Esophagus (tissue), 2 donors: ENCODE measurements around the gene PROX2. TPM values are rescaled to one million over a fixed set of nuclear protein-coding genes. Genes with fewer than 3 reads are reported as not detected.

ENCODE experiments used
- H3K27ac ChIP-seq, 2 donors: one replicate each; pipeline ENCODE4 v1.5.1; 2013; ENCODE audit warnings: low read depth in 2 of 2, mild to moderate bottlenecking in 2 of 2, inconsistent platforms in 1 of 2, low read length in 1 of 2, moderate library complexity in 1 of 2
- H3K27me3 ChIP-seq, 2 donors: one replicate each; pipeline ENCODE4 v1.6.1; 2013; ENCODE audit warnings: low read length in 2 of 2, control low read depth in 1 of 2, mild to moderate bottlenecking in 1 of 2; ENCODE audit not compliant: insufficient read depth in 2 of 2, control insufficient read depth in 1 of 2
- H3K36me3 ChIP-seq, 2 donors: one replicate each; pipeline ENCODE4 v1.6.1; 2013; ENCODE audit warnings: low read length in 1 of 2; ENCODE audit not compliant: control insufficient read depth in 2 of 2, insufficient read depth in 2 of 2
- H3K4me1 ChIP-seq, 2 donors: one replicate each; pipeline ENCODE4 v1.6.1; 2013; ENCODE audit warnings: low read length in 1 of 2; ENCODE audit not compliant: control insufficient read depth in 2 of 2, insufficient read depth in 2 of 2
- H3K4me3 ChIP-seq, 2 donors: one replicate each; pipeline ENCODE4 v1.5.1; 2013; ENCODE audit warnings: low read length in 2 of 2, mild to moderate bottlenecking in 2 of 2, low read depth in 1 of 2, moderate library complexity in 1 of 2
- H3K9me3 ChIP-seq, 2 donors: one replicate each; pipeline ENCODE4 v1.6.1; 2013; ENCODE audit warnings: mild to moderate bottlenecking in 2 of 2, low read depth in 1 of 2, low read length in 1 of 2, moderate library complexity in 1 of 2; ENCODE audit not compliant: control insufficient read depth in 2 of 2, insufficient read depth in 1 of 2
- WGBS, 2 donors: extraction: QIAGEN DNeasy Blood & Tissue Kit; methylation state at CpG; one replicate each; pipeline ENCODE4 v1.1.7; 2013; 5-methylcytosine and 5-hydroxymethylcytosine counted together
- polyA plus RNA-seq, 2 donors: library from polyadenylated mRNA; stranded (reverse); fragments of 200-250 nt; gene quantifications; one replicate each; pipeline ENCODE4 v1.2.3, GENCODE V29; 2013
- donor health status: healthy with polysubstance abuse.
- donor health status: Bipolar disorder and iron deficiency.

PROX2 gene
- polyA plus RNA-seq, 2 donors: not detected

DNA sequence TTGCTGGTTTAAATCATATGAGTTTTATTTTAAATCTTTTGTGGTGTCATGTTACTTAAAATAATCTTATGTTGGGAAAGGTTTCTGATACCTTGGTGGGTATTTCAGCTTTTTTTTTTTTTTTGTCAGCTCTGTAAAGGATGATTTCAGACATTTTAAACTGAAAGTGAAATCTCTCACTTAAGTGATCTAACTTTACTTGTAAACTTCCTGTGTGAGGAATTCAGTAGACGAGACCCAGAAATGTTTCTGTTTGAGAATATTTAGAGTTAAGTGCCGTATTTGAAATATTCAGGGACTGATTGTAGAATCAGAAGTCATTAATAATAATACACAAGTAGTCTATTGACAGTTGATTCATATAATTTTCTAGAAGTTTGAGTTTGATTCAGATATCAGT lies 37.8 kb downstream of the PROX2 start:
- H3K4me3 ChIP-seq: no peak overlapping the region
- H3K27me3 ChIP-seq: no peaks in the 10 kb centered on the region
- H3K36me3 ChIP-seq: no peaks in the 10 kb centered on the region
- H3K9me3 ChIP-seq: no peaks in the 10 kb centered on the region
- H3K4me1 ChIP-seq: no peaks in the 10 kb centered on the region
- WGBS, 2 donors: 58 to 69% methylated on average over 2 of the region's 2 CpGs
- no peak overlapping the region for H3K27ac ChIP-seq

DNA sequence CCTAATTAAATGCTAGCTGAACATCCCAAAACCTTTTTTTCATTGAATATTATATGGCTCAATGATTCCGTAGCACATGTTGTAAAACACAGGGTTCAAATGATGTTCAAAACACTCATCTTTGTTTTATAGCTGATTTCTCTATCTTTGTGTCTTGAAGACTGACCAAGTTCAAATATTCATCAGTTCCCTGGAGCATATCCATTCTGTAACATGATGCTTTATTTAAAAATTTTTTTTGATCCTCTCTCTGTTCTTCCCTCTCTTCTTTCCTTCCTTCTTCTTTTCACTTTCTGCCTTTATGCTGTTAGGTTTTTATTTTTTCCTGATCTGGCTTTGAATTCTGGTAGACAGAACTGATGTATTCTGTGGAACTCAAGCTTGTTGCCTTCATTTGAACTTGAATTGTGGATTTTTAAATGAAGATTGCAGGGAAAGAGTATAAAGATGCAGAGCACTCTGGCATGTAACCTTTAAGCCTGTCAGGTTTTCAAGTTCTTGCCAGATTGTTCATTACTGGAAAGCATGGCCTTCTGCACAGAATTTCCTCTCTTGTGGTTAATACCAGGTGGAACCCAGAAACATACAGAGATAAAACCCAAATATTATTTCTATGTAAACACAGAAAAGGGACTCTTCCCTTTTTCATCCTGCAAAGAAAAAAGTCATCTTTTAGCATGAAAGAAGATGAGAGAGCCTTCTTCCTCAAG lies 39.5 kb downstream of the PROX2 start:
- Histone ChIP-seq H3K27ac (no peak overlapping the region), H3K27me3 (no peaks in the 10 kb centered on the region), H3K4me1 (no peaks in the 10 kb centered on the region), H3K36me3 (no peaks in the 10 kb centered on the region), H3K9me3 (no peaks in the 10 kb centered on the region), H3K4me3 (no peak overlapping the region)
- WGBS, 2 donors: 74 to 84% methylated on average over 1 of the region's 1 CpG

DNA sequence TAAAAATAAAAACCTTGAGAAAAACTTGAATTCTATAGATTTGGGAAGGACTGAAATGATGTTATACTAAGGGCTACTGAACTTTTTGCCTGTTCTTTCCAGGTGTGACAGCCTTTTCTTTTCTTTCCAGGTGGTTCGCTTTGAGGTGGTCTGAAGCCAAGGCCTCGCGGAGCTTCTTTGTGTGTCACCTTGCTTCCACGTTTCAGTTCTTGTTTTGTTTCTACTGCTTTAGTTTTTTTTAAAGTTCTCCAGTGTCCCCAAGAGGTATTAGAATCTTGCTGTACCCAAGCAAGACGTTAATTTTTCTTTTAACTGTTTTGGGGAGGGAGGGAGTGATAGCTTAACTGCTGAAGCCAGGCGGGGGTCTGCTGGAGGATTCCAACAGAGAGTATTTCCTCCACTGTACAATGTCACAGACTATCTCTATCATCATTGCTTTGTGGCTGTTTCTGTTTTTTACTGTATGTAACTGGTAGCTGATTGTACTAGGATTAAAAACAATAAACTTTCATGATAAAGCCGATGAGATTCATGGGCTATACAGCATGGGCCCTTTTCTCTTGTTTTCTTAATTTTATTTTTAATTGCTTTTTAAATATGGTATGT lies 40.2 kb downstream of the PROX2 start:
- H3K4me1 ChIP-seq: no peaks in the 10 kb centered on the region
- 75 to 79% methylated on average over 7 of the region's 7 CpGs for WGBS, 2 donors

DNA sequence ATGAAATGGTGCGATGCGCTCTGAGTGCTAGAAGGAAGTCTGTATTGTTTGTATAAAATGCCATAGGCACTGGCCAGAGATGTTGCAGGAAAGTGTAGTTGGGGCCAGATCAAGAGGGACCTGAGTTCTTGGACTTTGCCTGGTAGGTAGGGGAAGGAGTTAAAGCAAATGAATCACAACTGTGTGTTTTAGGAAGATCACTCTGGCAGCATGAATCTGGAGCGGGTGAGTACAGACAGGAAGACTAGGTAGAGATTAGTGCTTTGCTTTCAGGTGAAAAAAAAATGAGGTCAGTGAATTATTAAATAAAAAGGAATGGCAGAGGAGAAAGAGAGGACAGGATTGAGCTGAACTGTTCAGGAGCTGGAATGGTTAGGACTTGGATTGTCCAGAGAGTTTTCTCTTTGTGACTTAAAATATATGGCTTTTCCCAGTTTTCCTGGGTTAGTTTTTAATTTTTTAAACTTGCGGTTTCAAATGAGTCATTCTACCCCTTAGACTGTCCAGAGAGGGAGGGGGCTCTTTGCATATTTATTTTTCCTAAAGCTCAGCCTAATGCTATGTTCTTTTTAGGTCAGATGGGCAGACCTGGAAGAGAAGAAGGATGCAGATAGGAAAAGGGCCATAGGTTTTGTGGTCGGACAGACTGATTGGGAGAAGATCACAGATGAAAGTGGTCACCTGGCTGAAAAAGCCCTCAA lies 41.1 kb downstream of the PROX2 start:
- no peaks in the 10 kb centered on the region for H3K27me3 ChIP-seq
- no peak overlapping the region for H3K4me3 ChIP-seq
- no peak overlapping the region for H3K27ac ChIP-seq
- H3K36me3 ChIP-seq: peaks cover 3 to 5% of the 10 kb centered on the region in 2 donors
- WGBS, 2 donors: 76 to 88% methylated on average over 5 of the region's 5 CpGs
- no peaks in the 10 kb centered on the region for H3K9me3 ChIP-seq
- no peaks in the 10 kb centered on the region for H3K4me1 ChIP-seq

More for the DNA sequence above, 40.2 kb downstream of the PROX2 start:
- H3K4me3 ChIP-seq: no peak overlapping the region
- H3K9me3 ChIP-seq: no peaks in the 10 kb centered on the region
- H3K36me3 ChIP-seq: peaks cover under 1 to 3% of the 10 kb centered on the region in 2 donors
- H3K27ac ChIP-seq: no peak overlapping the region
- H3K27me3 ChIP-seq: no peaks in the 10 kb centered on the region

DNA sequence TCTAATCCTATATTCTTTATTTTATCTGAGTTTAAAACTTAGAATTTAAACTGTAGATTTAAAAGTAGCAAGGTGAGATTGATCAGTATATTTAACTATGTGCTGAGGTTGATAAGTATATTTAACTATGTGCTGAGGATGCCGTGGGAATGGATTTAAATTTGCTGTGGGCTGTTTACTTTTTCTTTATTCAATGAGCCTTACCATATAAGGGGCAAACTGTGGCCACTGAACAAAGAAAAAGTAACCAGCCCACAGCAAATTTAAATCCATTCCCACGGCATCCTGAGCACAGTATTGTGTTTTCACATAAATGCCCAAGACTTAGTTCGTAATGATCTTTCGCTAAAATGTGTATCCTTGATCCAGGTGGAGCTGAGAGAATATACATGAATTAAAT lies 43.1 kb downstream of the PROX2 start:
- no peak overlapping the region for H3K4me3 ChIP-seq
- H3K36me3 ChIP-seq: peaks cover 5 to 8% of the 10 kb centered on the region in 2 donors
- no peak overlapping the region for H3K27ac ChIP-seq
- no peaks in the 10 kb centered on the region for H3K9me3 ChIP-seq
- no peaks in the 10 kb centered on the region for H3K4me1 ChIP-seq
- H3K27me3 ChIP-seq: no peaks in the 10 kb centered on the region
- 89 to 90% methylated on average over 4 of the region's 4 CpGs for WGBS, 2 donors

DNA sequence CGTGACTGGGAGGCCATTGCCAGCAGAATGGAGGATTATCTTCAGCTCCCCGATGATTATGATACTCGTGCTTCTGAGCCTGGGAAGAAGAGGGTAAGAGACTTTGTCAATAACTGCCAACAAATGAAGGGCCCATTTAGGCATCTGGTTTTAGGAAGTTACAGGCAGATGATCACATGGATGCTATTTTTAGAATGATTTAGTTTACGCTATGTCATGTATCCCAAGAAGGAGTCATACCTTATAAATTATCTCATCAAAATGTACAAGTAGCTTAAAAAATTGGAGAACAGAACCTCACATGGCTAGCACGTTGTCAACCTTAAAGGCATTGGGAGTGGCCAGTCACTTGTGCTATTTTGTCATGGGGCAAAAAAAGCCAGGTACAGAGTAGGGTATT lies 46.7 kb downstream of the PROX2 start:
- Histone ChIP-seq H3K4me3 (no peak overlapping the region), H3K27me3 (no peaks in the 10 kb centered on the region), H3K9me3 (no peaks in the 10 kb centered on the region), H3K27ac (no peak overlapping the region), H3K4me1 (no peaks in the 10 kb centered on the region), H3K36me3 (peaks cover 5 to 8% of the 10 kb centered on the region in 2 donors)
- WGBS, 2 donors: 88 to 89% methylated on average over 5 of the region's 5 CpGs

DNA sequence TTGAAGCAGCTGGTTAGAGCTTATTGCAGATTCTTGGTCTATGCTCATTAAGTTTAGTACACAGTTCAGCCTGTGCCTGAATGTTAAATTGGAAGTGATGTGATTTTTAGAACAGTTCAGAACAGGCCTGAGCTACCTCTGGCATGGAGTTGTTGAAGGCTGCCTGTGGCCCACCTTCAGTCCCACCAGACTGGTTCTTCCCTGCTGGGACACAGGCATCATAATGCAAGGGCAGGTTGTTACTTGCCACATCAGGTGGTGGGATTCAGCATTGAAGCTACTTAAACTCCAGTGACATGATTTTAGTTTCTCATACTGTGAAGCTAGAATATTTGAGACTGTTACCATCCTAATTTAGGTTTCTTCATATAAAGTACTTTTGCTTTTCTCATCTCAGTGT lies 49.4 kb downstream of the PROX2 start:
- H3K4me3 ChIP-seq: no peak overlapping the region
- H3K4me1 ChIP-seq: no peaks in the 10 kb centered on the region
- H3K27ac ChIP-seq: no peak overlapping the region
- no peaks in the 10 kb centered on the region for H3K27me3 ChIP-seq
- H3K36me3 ChIP-seq: peaks cover 5 to 8% of the 10 kb centered on the region in 2 donors
- H3K9me3 ChIP-seq: no peaks in the 10 kb centered on the region

Other genes with a start within 250 kb of the PROX2 start
- 1 to 10 TPM; 8.0 to 9.3 TPM for gene AREL1, start 163.1 kb downstream of the PROX2 start, polyA plus RNA-seq
- gene FCF1, start 163.0 kb downstream of the PROX2 start, polyA plus RNA-seq: 10 to 100 TPM in 1 of 2 donors, 1 to 10 TPM in 1; 4.4 to 19.8 TPM
- gene YLPM1, start 112.8 kb downstream of the PROX2 start, polyA plus RNA-seq: 10 to 100 TPM; 10.4 to 13.0 TPM
- 10 to 100 TPM; 31.0 to 56.5 TPM for gene DLST, start 5.8 kb upstream of the PROX2 start, polyA plus RNA-seq
- gene RPS6KL1, start 47.1 kb upstream of the PROX2 start, polyA plus RNA-seq: 1 to 10 TPM; 2.8 to 3.0 TPM
- 1 to 10 TPM; 2.4 to 2.5 TPM for gene PGF, start 79.5 kb upstream of the PROX2 start, polyA plus RNA-seq
- 10 to 100 TPM; 13.3 to 42.9 TPM for gene EIF2B2, start 126.8 kb upstream of the PROX2 start, polyA plus RNA-seq
- 1 to 10 TPM; 8.0 to 9.0 TPM for gene MLH3, start 175.3 kb upstream of the PROX2 start, polyA plus RNA-seq
- gene ACYP1, start 187.9 kb upstream of the PROX2 start, polyA plus RNA-seq: 10 to 100 TPM; 12.0 to 24.1 TPM
- 1 to 10 TPM in 1 of 2 donors, under 1 TPM in 1; 0.88 to 3.3 TPM for gene ZC2HC1C, start 193.5 kb upstream of the PROX2 start, polyA plus RNA-seq